HG03457 (cell line): ENCODE results near the gene LDLRAD4.
"Not testable (repeated sequence)": the region's sequence is repeated elsewhere in the genome, so short reads cannot be mapped to it uniquely, and the experiment has no call there.

Source experiments
- ATAC-seq: cut with Tn5 transposase; IDR thresholded peaks from one replicate; pipeline ENCODE4 v1.9.1; 2021; ENCODE audit warnings: moderate number of reproducible peaks; ENCODE audit not compliant: unreplicated experiment

LDLRAD4 gene

GRCh38 chr18:13603304-13604019, 384.9 kb downstream of the LDLRAD4 start:
- ATAC-seq, result no peak

DNA sequence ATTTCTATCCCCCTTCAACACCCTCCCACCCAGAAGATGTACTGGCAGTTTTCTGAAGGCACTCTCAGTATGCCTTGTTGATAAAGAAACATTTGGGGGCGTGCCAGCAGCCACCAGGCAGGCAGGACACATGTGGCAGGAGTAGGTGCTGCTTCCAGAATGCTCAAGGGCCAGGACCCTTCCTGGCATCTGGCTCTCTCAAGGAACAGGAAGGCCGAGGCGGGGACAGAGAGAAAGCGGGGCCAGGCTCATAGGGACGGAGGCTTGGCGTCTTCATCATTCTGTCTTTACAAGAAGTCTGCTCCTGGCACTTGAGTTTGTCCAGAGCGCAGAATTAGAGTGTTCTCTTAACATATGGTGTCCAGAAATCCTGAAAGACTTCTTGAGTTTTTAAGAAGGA, 386.2 kb downstream of the LDLRAD4 start:
- ATAC-seq, result no peak

- ATAC-seq, result no peak
These were observed 386.9 kb downstream of the LDLRAD4 start for GRCh38 chr18:13605477-13605876.

DNA sequence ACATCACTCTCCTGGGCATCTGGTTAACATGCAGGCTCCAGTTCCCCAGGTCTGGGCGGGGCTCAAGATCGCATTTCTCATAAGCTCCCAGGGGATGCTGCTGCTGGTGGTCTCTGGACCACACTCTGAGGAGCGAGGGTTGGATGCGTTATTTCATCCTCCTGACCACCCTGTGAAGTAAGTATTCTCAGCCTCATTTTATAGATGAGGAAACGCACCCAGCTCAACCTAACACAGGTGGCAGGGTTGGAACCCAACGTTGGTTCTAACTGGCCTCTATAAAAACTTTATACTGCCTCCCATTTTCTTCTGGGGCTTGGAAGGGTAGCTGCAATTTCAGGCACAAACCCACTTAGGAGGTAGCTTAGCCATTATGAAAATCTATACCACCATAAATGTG, 387.3 kb downstream of the LDLRAD4 start:
- no peak for ATAC-seq

DNA sequence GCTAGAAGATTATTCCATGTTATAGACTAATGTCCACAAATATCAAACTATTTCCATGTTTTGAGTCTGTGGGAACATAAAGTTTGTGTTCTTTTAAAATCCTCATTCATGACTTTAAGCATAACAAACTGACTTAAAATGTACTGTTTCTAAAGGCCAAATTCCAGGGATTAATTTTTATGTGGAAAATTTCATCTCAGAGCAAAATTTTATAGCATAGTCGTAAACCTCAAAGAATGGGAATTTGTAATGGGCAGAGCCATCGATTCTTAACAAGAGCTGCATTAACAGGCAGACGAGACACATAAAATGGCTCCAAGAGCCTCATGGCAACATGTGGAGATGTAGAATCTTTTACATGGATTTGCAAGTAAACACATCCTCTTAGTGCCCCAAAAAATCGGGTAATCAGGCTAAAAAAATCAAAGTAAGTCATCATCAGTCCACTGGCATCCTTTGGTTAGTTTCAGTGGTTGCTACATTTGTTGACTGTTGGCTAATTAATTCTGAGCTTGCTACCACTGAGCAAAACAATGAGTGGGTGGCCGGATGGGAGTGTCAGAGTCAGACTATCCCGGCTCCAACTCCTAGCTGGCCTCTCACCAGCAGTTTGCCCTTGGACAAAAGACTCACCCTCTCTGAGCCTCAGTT, 388.2 kb downstream of the LDLRAD4 start:
- no peak for ATAC-seq

DNA sequence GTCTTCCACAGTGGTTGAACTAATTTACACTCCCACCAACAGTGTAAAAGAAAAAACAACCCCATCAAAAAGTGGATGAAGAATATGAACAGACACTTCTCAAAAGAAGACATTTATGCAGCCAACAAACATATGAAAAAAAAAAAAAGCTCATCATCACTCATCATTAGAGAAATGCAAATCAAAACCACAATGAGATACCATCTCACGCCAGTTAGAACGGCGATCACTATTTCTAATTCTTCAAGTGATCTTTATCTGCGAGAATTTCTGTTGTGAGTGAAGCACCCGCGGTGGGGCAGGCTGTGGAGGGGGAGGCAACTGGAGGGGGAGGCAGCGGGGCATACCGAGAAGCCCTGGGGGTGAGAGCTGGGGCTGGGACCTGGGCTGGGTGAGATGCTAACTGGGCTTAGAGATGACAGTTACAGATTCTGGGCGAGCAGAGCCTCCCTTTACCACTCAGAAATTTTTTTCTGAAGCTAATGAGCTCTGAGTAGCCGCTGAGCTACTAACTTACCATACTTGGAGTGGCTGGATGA, 389.5 kb downstream of the LDLRAD4 start:
- ATAC-seq, result not testable (repeated sequence)

DNA sequence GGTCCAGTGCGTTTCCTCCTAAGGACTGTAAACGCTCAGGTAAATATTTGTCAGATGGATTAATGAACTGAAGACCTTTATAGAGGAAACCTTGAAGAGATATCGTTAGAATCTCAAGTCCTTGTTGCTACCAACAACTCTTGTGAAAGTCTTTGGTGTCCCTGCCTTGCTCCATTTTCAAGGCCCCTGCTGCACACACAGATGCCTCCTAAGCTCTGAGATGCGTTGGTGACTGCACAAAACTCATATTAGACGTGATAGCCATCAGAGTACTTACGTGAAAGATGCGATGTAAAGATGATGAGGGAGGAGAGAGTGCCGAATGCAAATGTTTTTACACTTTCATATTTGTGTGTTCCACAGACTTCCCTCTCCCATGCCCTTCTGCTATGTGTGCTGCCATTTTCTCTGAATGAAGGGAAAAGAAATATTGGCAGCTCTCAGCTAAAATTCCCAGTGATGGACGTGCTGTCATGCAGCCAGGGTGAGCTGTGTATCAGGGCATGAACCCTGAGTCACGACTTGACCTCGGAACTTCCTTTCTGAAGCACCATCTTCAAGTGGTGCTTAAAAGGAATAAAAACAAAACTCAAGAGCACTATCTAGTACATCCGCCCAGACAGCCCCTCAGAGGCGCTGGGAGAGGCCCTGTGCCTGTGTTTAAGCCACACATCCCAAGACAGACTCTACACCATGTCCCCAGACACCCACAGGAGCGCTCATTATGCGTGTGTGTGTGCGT, 390.4 kb downstream of the LDLRAD4 start:
- no peak for ATAC-seq

- no peak for ATAC-seq
These were observed 392.1 kb downstream of the LDLRAD4 start for GRCh38 chr18:13610555-13611141.

GRCh38 chr18:13611142-13611600, 392.6 kb downstream of the LDLRAD4 start:
- ATAC-seq, result peak; percentile 23

GRCh38 chr18:13611601-13612195, 393.1 kb downstream of the LDLRAD4 start:
- ATAC-seq, result no peak

DNA sequence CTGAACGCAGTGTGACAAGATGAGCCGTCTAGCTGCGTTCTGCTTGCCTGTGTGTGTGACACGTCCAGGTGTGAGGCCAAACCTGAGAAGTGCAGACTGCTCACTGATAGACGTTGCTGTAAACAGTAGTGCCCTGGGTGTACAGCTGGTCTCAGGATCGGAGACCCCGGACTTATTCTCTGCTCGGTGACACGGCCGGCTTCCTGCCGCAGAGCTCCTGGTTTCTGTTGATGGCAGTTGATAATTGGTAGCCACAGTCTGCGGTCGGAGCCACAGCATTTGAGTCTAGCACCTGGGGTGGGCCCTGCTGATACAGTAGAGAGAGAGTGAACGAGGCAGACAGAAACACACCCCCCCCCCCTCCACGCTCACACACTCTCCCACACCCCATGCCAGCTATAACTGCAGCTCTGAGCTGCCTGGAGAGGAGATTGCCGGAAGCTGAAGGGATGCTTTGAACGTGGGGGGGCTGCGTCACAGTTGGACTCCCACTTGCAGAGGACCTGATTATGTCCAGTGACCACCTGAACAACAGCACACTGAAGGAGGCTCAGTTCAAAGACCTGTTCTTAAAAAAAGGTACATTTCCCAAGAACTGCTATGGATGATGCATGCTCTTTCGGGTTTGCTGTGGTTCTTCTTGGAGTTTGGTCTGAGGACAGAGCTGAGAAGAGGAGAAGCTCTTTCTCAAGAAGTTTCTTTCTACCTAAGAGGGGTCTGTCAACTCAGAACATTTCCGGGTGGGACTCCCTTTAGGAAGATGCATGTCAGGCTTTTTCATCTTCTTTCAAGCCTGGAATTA, 393.8 kb downstream of the LDLRAD4 start:
- ATAC-seq, result peak; percentile 56

GRCh38 chr18:13613099-13613498, 394.5 kb downstream of the LDLRAD4 start:
- no peak for ATAC-seq

DNA sequence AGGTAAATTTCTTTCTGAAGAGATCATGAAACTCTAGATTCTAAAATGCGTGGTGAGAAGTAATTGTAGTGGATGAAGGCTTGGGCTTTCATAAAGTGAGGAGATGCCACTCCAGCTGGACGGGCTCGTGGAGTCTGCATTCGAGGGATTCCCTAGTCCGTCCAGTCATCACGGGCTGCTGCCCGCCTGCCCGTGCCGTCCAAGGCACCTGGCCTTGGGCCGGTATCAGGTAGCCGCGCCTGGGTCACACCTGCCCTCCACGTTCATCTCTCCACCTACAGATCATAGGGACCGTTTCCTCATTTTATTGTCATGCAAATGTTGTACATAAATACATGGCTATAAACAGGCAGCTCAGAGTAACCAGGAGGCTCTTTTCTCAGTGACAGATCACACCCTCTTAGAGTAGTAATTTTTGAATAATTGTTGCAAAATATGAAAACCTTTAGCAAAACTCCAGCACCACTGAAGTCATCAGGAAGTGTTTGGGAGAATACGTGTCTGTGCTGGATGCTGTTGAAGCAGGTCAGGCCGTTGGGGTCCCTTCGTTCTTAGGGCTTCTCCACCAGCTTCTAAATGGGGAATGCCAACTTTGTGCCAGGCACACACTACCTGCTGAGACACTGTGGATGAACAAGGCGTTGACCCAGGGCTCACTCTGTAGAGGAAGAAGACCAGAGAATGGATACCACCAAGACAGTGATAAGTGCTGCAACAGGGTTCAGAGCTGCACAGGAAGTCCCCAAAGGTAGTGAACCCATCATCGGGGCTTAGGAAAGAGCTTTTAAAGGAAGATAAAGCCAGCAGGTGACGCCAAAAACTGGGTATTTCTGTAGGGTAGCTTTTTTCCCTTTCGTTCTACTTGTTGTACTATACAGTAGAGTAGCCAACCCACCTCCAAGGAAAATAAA, 395.3 kb downstream of the LDLRAD4 start:
- no peak for ATAC-seq

DNA sequence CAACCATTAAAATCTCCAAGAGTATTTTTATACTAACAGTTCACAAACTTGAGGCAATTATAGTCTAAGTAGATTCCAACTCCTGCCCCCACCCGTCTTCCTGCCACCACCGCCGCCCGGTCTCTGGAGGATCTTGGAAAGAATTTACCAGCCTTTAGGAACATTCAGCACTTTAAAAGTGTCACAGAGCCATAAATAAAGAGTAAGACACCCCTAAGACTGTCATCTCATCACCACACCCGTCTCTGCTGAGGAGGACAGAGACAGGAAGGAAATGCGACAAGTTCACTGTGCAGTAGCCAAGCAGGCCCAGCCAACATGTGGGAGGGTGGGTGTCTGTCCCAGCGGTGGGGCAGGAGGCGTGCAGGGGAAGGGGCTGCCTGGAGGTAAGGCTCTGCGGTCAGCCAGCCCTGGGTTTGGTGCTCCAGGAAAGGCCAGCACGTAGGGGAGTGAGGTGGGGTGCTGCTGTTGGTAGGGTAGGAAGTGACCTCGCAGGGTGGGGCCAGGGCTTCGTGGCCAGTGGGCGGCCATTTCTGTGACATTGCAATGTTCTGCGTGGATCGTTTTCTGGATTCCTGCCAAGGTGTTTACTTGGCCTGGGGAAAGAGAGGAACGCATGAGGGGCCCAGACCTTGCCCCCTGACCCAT, 396.2 kb downstream of the LDLRAD4 start:
- no peak for ATAC-seq

- ATAC-seq, result no peak
These were observed 396.9 kb downstream of the LDLRAD4 start for GRCh38 chr18:13615432-13615861.

GRCh38 chr18:13616041-13616440, 397.5 kb downstream of the LDLRAD4 start:
- no peak for ATAC-seq

DNA sequence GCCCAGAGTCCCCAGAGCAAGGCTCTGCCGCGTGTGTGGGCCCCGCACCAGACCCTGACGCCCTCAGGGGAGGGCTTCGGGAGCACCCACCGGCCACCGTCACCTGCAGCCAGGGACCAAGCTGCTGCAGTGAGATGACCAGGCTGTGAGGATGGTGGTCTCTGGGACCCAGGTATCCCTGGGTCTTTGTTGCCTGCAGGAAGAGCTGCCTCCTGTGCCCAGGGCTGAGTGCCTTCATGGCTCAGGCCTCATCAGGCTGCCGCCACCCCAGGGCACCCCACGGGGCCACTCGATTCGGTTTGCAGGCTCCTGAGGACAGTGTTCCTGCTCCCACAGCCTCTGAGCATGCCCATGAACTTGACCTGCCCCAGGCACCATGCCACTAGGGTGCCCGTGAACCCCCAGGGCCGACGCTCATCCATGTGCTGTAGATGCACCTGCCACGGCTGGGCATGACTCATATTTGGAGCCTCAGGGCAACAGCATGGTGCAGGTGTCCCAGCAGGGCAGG, 398.0 kb downstream of the LDLRAD4 start:
- ATAC-seq, result no peak

DNA sequence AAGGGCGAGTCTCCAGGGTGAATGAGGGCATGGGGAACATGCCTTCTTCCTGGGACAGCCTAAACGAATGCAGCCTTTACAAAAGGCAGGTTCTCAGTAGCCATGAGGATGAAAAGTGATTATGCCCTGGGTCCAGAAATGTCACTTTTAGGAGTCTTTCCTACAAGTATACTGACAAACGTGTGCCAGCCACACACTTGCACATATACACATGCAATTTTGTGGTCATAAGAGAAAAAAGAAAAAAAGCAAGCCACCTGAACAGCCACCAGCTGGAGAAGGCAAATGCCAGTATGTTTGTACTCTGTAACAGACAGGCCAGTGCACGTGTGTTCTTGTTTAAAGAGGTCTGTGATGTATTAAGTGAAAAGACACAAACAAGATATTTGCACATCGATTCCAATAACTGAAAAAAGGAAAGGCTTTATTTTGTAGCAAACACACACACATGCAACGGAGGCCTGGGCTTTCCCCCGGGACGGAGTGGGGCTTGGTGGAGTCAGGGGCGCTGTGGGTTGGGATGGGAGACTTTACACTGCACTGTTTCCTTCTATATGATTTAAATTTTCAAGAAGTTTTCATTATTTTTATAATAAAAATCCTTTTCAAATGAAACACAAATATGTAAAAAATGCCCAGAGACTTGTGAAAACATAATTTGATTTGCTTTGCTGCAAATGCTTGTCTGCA, 399.4 kb downstream of the LDLRAD4 start:
- no peak for ATAC-seq
